ENCODE results near the gene MDK. TPM values are rescaled to one million over a fixed set of nuclear protein-coding genes. Genes with fewer than 3 reads are reported as not detected.

The MDK gene
- total RNA-seq: 22.3 and 55.3 TPM in 2 replicates

GRCh38 chr11:46381048-46381818 lies at the start of gene MDK:
TSS of gene MDK (plus strand) at chr11:46381669. CDS start at chr11:46382058, 389 bp downstream.

DNA sequence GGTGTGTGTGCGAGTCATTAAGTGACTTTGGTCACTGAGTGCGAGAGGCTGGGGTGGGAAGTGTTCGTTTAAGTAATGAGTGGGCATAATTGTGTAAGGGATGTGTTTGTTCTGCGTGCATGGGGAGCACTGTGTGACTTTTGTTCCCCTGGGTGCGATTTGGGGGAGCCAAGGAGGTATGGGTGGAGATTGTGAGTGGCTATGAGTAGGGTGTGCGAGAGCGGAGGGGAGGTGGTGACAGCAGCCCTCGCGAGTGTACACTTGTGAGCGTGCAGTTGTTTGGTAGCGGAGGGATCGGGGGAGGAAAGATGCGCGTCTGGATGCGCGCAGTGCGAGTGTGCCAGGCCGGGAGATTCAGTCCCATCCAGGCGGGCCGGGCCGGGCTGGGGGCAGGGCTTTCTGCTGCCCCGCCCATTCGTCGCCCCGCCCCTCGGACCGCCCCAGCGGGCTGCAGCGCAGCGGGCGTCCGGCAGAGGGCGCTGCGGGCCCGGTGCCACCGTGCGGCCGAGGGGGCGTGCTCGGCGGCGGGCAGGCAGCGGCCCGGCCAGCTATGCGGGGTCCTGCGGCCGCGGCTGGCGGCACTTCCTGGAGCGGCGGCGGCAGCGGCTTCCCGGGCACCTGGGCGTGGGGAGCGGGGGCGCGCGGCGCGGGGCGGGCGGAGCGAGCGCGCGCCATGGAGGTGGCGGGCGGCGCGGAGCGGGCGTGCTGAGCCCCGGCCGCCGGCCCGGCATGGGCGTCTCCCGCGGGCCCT lies 34.4 kb upstream of the MDK start, which contains the start of gene DGKZ:
Gene DGKZ, plus strand, starts transcription at position 578 of the 751 bp plus-strand sequence. CDS start 197 bp downstream, outside the sequence.

DNA sequence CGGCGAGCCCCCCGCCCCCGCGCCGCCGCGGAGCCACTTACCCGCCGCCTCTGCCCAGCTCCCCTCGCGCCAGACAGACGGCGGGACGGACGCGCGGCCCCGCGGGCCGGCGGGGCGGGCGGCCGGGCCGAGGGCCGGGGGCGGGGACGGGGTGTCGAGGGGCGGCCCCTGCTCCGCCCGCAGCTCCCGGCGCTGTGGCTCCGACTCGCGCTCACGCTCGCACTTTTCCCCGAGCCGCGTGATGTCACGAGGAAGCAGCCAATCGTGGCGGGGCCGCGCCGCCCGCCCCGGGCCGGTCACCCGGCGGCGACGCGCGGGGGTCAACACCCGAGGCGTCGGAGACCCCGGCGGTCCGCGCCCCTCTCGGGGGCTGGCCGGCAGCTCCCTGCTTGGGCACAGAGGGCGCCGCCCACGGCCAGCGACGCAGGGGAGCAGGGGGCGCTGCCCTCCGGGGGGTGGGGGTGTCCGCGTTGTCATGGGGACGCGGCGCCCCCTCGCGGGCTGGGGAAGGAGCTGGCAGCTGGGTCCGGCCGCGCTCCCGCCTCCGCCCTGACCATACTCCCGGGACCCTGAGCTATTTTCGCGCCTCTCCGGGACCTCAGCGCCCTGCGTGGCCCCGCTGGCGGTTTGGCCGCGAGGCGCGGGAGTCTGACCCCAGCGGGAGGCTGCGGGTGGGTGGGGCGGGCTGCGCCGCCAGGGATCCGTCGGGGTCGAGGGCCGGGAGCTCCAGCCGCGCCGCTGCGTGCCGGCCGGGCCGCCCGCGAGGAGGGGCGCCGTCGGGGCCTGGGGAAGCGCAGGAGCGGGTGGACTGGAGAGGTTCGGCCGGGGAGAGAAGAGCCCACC lies 10.3 kb downstream of the MDK start, which contains the start of gene CHRM4:
Gene CHRM4, minus strand, starts transcription at position 199 of the 843 bp plus-strand sequence. CDS start 5,219 bp downstream, outside the sequence.

Other genes starting within 250 kb of the MDK start
- 0.31 and 0.53 TPM in 2 replicates for gene CREB3L1, start 104.0 kb upstream of the MDK start, total RNA-seq
- gene DGKZ, start 34.2 kb upstream of the MDK start, total RNA-seq: 92.8 and 93.3 TPM in 2 replicates
- not detected in 2 replicates for gene CHRM4, start 10.1 kb downstream of the MDK start, total RNA-seq
- gene AMBRA1, start 212.4 kb downstream of the MDK start, total RNA-seq: 13.8 and 21.7 TPM in 2 replicates
- 2.4 and 3.3 TPM in 2 replicates for gene HARBI1, start 235.6 kb downstream of the MDK start, total RNA-seq
- 46.2 and 49.4 TPM in 2 replicates for gene ATG13, start 235.9 kb downstream of the MDK start, total RNA-seq